CMK (cell line): Measurements from ENCODE around the gene PHACTR1.
"Not testable (repeated sequence)": the region's sequence is repeated elsewhere in the genome, so short reads cannot be mapped to it uniquely, and the experiment has no call there.

Experiments used
- DNase-seq: peaks from one replicate; pipeline ENCODE4 v3.0.0-alpha.2; 2010; ENCODE audit warnings: low read depth

Gene PHACTR1

GRCh38 chr6:13112921-13113320, 396.4 kb downstream of the PHACTR1 start:
- no peak for DNase-seq

DNA sequence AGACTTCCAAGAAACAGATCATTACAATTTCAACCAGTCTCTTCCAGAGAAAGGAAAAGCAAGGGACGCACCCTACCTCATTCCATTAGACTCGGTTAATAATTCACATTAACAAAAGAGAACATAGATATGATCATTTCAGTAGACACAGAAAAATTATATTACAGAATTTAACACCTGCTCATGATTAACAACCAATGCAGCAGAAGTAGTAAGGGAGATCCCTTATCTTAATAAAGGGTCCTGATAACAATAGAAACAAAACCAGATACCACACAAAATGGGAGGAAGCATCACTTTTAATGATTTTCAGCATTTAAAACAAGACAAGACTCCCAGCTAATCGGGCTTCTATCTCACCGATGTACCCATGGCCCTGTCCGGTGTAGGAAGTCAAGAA, 396.8 kb downstream of the PHACTR1 start:
- no peak for DNase-seq

GRCh38 chr6:13113981-13114593, 397.5 kb downstream of the PHACTR1 start:
- DNase-seq, result no peak

GRCh38 chr6:13116155-13116554, 399.6 kb downstream of the PHACTR1 start:
- no peak for DNase-seq

DNA sequence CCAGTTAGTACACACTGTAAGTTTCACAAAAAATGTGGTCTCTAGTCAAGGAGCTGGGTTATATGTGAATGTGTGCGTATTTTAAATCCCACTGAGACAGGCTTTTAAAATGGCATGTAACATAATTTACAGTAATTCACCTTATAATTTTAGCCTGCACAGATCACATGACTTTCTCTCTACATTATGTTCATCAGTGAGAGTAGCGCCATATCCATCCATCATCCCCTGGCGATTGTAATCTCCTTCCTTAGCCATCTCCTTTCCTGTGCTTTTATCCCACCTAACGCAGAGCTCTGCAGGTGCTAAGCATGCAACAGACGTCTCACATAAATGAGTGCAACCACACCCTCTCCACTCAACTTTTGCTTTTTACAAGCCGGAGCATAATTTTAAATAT, 401.0 kb downstream of the PHACTR1 start:
- no peak for DNase-seq

- no peak for DNase-seq
Measured at GRCh38 chr6:13119549-13119948, 403.0 kb downstream of the PHACTR1 start.

DNA sequence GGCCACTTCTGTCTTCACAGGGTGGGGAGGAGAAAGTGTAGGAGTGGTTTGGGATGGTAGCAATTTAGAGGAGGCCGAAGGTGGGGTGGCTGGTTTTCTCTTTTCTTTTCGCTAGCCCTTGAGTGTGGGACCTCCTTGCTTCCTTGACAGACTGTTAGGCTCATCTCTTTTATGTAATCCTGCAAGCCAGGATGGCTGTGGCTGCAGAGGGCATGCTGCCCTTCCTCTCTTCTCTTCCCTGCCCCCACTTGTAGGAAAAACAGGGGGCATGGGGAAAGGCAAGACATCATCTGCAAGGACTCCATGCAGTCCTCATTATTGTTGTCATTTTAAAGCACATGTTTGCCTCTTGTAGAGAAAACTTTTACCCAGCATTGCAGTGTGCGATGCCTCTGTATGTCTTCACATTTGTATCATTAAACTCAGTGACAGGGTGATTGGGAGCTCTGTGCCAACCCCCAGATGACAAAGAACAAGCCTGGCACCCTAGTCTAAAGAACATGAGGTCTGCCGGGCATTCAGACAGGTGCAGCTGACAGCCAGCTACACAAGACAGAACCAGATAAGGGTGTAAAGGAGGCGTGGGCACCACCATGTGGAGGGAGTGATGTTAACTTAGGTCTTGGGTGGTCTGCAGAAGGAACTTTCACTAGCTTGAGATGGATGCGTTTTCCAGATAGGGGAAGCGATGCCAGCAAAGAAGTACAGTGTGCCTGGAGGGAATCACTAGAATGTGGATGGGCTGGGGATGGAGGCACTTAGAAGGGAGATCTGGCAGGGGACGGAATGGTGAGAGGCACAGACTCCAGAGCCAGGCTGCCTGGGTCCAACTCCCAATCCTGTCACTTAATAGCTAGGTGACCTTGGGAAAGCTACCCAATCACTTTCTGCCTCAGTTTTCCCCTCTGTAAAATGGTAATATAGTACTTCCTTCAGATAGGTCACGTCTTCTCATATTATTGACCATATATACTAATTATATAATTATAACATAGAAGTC, 404.2 kb downstream of the PHACTR1 start:
- no peak for DNase-seq

DNA sequence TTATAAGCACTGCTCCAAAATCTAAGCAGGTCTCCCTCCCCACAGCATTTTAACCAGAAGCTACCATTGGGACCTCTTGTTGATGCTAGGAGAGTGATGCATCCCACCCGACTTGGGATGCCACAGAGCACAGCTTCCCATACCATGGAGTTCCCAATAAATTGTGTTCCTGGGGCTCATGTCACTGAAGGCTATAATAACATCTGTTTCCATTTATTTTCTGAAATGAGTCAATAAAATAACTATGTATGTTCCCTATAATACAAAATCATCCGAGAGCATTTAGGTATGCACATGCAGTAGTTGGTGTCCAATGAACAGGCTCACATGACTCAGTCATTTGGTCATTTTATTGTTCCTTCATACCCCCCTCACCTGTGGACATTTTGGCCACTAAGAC, 407.6 kb downstream of the PHACTR1 start:
- DNase-seq, result no peak

- no peak for DNase-seq
Measured at GRCh38 chr6:13125841-13126240, 409.3 kb downstream of the PHACTR1 start.

GRCh38 chr6:13131935-13132661, 415.5 kb downstream of the PHACTR1 start:
- no peak for DNase-seq

DNA sequence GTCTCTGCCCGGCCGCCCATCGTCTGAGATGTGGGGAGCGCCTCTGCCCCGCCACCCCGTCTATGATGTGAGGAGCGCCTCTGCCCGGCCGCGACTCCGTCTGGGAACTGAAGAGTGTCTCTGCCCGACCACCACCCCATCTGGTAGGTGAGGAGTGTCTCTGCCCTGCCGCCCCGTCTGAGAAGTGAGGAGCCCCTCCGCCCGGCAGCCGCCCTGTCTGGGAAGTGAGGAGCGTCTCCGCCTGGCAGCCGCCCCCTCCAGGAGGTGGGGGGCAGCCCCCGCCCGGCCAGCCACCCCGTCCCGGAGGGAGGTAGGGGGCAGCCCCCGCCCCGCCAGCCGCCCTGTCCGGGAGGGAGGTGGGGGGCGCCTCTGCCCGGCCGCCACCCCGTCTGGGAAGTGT, 417.3 kb downstream of the PHACTR1 start:
- DNase-seq, result not testable (repeated sequence)

DNA sequence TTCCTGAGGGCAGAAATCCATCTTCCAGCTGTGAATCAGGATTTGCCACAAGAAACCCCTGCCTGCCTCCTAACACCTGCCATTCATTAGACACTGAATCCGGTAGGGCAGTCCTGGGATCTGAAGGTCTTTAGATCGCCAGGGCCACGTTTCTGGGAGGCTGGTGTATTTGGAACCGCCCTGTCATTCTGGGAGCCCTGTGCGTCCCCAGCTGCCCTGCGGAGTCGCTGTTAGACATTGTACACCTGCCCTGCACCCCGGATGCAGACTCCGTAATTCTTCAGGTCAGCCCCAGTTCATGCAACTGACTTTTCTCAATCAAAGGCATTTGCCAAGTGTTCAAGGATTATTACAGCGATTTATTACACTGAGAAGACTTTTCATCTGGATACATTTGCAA, 418.6 kb downstream of the PHACTR1 start:
- DNase-seq, result no peak

DNA sequence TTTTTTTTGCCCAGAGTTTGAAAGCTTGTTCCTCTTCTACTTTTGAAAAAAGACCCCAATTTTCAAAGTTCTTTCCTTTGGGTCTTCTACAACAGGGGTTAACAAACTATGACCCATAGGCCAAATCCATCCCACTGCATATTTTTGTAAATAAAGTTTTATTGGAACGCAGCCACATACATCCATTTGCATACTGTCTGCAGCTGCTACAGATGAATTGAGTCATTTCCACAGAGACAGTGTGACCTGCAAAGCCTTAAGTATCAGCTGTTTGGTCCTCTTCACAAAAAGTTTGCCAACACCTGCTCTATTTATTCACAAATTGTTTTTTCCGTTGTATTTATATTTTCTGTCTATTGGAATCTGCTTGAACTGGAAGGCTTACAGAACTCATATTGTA, 422.6 kb downstream of the PHACTR1 start:
- DNase-seq, result no peak

DNA sequence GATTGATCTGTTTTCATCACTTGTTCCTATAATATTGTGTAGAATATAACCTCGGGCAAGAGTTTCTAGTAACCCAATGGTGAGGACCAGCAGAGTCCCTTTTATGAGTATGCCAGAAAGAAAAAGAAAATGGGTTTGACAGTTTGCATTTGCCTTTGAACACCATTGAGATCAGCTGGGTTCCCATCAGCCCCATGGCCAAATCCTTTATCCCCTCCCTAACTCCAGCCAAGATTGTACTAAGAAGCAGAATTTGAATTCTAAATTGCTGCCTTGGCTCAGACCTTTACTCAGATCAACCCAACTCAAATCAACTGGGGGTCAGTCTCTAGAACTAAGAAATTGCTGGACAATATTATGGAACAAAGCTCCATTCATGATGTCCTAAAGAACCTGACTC, 424.4 kb downstream of the PHACTR1 start:
- no peak for DNase-seq

DNA sequence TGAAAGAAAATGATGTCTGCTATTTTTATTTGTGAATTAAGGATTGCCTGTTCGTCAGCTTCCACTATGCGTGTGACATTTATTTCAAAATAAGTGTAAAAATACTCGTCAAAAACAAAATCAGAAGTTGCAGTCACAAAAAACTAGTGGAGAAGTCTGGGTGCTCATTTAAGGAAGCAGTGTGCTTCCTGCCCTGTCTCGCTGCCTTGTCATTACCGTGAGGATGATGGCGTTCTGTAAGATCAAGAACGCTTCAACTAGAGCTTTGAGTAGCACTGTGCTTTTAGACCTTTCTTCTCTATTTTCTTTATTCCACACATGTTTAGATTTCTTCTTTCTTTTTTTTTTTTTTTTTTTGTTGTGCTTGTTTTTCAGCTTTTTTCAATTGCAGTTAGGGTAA, 424.8 kb downstream of the PHACTR1 start:
- DNase-seq, result no peak

DNA sequence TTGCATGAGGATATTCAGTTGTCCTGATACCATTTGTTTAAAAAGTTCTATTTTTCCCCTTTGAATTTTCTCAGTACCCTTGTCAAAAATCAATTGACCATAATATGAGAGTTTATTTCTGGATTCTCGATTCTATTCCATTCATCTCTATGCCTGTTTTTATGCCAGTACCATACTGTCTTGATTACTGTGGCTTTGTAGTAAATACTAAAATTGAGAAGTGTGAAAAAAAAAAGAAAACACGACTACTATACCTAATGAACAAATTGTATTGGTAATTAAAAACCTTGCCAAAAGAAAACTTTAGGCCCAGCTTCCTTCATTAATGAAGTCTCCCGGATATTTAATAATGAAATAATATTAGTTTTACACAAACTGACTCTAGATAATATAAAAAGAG, 426.0 kb downstream of the PHACTR1 start:
- DNase-seq, result no peak

- DNase-seq, result no peak
Measured at GRCh38 chr6:13146442-13146841, 429.9 kb downstream of the PHACTR1 start.

GRCh38 chr6:13147376-13147775, 430.8 kb downstream of the PHACTR1 start:
- DNase-seq, result no peak

GRCh38 chr6:13147782-13148181, 431.2 kb downstream of the PHACTR1 start:
- no peak for DNase-seq

DNA sequence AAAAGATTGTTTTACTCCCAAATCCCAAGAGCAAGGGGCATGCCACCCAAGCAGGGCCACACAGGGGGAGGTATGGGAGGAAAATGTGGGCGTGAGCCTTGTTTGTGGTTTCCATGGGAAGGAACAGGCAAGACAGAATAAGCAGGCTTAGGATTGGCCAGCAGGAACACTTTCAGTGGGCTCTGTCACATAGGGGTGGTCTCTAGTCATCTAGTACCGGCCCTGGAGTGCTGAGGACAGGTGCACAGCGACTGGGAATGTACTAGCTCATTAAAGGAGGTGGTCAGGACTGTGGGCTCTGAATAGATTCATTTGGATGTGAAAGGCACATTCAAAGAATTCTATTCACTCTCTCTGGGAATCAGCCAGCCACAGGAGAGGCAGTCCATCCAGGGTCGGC, 436.2 kb downstream of the PHACTR1 start:
- no peak for DNase-seq

DNA sequence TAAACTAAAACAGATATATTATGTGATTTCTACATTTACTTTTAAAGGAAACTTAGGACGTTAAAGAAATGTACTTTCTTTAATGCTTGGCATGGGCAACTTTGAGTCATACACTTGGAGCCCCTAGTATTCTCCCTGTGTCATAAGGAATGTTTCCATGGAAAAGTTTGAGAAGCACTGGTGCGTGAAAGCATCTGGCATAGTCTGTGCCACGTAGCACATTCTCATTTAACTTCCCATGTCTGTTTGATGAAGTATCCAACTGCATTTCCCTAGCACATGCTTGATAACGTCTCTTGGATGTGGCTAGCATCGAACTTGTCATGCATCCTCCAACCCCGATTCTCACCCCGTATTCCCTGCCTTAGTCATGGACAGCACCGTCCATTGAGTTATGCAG, 439.8 kb downstream of the PHACTR1 start:
- no peak for DNase-seq

DNA sequence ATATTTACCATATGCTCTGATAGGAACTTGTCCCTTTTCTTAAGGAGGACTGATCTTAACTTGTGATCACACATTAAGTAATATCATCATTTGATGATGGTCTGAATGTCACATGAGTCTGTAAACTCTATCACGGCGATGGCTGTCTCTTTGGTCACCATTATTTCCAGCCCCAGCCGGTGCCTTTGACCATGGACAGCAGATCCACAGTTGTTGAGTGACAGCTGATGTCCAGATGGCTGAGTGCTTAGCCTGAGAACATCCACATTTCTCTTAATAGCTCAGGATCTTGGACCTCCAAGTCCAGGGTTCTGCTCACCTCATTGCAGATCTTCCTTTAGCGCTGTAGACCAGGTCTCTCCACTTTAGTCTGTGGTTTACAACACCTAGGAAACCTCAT, 440.7 kb downstream of the PHACTR1 start:
- DNase-seq, result no peak

GRCh38 chr6:13159300-13159699, 442.7 kb downstream of the PHACTR1 start:
- DNase-seq, result no peak
